Right atrium auricular region (tissue), 2 donors: ENCODE measurements around the gene SHH. TPM values are rescaled to one million over a fixed set of nuclear protein-coding genes. Genes with fewer than 3 reads are reported as not detected.

Experiments
- DNase-seq: peaks from one replicate; pipeline ENCODE4 v3.0.0-alpha.2; 2019; ENCODE audit warnings: low spot score
- H3K27ac ChIP-seq, 2 donors: fragments of 200-600 bp; sonication (generic); 1 replicate in 1 of 2; 2 replicates in 1 of 2; pipeline ENCODE4 v1.5.1; 2016 to 2019
- H3K27me3 ChIP-seq, 2 donors: fragments of 200-600 bp; sonication (generic); one replicate each; pipeline versions ENCODE4 v1.5.1 to v1.6.0; 2017 to 2019
- H3K36me3 ChIP-seq: fragments of 200-600 bp; sonication (generic); one replicate; pipeline ENCODE4 v1.5.1; 2016
- H3K4me1 ChIP-seq, 2 donors: fragments of 200-600 bp; sonication (generic); one replicate each; pipeline versions ENCODE4 v1.5.1 to v1.6.0; 2017 to 2019
- H3K4me3 ChIP-seq, 2 donors: fragments of 200-600 bp; sonication (generic); 1 replicate in 1 of 2; 2 replicates in 1 of 2; pipeline ENCODE4 v1.5.1; 2017 to 2019; ENCODE audit warnings: mild to moderate bottlenecking in 1 of 2, moderate library complexity in 1 of 2
- H3K9me3 ChIP-seq, 2 donors: fragments of 200-600 bp; sonication (generic); one replicate each; pipeline ENCODE4 v1.5.1; 2019
- total RNA-seq, 2 donors: library from RNA; depleted of rRNA; stranded (reverse); fragments of >200 nt; gene quantifications; one replicate each; pipeline ENCODE4 v1.1.0, GENCODE V29; 2016
- TF ChIP-seq, protein P1 (sequence below), 2 donors: fragments of 200-600 bp; sonication (generic); IDR thresholded peaks; one replicate each; pipeline ENCODE4 v1.5.1; 2019; ENCODE audit warnings: antibody characterized with exemption in 2 of 2

Gene SHH
- total RNA-seq, 2 donors from 2014 or later: not detected

DNA sequence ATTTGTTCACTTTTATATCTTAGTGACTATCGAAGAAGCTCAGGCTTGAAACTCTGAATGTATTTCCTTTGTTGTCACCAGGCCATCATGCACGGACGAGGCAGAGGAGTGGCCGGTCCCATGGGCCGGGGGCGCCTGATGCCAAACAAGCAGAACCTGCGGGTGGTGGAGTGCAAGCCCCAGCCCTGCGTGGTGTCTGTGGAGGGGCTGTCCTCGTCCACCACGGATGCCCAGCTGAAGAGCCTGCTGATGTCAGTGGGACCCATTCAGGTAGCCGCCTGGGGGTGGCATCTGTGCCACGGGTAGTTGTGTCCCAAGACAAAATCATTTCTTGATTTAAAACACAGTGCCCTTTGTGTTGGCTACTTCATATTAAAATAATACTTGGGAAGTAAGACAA lies 45.9 kb downstream of the SHH start:
- DNase-seq: no peak
- TF ChIP-seq, protein P1, sequence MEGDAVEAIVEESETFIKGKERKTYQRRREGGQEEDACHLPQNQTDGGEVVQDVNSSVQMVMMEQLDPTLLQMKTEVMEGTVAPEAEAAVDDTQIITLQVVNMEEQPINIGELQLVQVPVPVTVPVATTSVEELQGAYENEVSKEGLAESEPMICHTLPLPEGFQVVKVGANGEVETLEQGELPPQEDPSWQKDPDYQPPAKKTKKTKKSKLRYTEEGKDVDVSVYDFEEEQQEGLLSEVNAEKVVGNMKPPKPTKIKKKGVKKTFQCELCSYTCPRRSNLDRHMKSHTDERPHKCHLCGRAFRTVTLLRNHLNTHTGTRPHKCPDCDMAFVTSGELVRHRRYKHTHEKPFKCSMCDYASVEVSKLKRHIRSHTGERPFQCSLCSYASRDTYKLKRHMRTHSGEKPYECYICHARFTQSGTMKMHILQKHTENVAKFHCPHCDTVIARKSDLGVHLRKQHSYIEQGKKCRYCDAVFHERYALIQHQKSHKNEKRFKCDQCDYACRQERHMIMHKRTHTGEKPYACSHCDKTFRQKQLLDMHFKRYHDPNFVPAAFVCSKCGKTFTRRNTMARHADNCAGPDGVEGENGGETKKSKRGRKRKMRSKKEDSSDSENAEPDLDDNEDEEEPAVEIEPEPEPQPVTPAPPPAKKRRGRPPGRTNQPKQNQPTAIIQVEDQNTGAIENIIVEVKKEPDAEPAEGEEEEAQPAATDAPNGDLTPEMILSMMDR (IDR thresholded peaks at IDR 0.05): no peak
- peaks cover 0 to 31% of the 10 kb centered on the region in 2 donors for H3K4me1 ChIP-seq
- H3K4me3 ChIP-seq: no peak overlapping the region
- peaks cover 66% of the 10 kb centered on the region for H3K36me3 ChIP-seq
- H3K9me3 ChIP-seq: no peaks in the 10 kb centered on the region
- no peak overlapping the region for H3K27ac ChIP-seq
- no peaks in the 10 kb centered on the region for H3K27me3 ChIP-seq

DNA sequence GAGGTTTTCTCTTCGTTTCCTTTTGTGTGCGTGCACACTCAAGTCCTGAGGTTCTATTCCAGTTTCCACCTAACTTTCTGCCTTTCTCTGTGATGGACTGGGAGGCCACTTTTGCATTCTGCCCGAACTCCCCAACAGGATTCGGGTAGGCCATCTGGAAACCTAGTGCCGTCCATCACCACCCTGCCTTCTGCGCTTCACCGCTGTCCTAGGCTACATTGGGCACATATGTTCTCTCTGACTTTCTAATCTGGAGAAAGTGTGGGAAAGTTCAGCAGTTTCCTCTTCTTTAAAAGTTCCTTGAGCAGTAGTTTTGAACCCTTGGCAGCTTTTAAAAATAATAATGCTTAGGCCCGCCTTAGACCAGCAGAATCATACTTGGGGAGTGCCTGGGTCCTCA lies 46.8 kb downstream of the SHH start:
- H3K4me1 ChIP-seq: peaks cover 0 to 36% of the 10 kb centered on the region in 2 donors
- peaks cover 60% of the 10 kb centered on the region for H3K36me3 ChIP-seq
- TF ChIP-seq, protein P1 (IDR thresholded peaks at IDR 0.05): no peak

DNA sequence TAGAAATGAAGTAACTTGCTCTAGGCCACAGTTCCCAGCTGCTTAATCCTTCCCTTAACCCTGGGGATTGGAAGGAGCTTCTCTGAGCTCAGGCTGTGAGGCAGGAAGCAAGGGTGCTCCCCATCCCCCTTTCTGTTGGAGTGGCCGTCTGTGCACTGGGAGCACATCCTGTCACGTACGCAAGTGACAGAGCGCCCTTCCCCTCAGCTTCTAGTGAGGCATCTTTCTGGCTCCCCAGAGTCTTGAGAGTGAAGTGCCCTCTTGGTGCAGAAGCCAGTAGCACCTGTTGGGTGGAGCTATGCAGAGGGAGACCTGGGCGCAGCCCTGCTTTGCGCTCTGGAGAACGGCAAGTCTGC lies 47.8 kb downstream of the SHH start:
- no peak overlapping the region for H3K4me3 ChIP-seq
- peaks cover 0 to 36% of the 10 kb centered on the region in 2 donors for H3K4me1 ChIP-seq
- no peak overlapping the region for H3K27ac ChIP-seq
- no peaks in the 10 kb centered on the region for H3K9me3 ChIP-seq
- H3K27me3 ChIP-seq: no peaks in the 10 kb centered on the region
- H3K36me3 ChIP-seq: peaks cover 50% of the 10 kb centered on the region
- DNase-seq: no peak
- TF ChIP-seq, protein P1 (IDR thresholded peaks at IDR 0.05): no peak

More for the DNA sequence above, 46.8 kb downstream of the SHH start:
- Histone ChIP-seq H3K9me3 (no peaks in the 10 kb centered on the region), H3K27ac (no peak overlapping the region), H3K4me3 (no peak overlapping the region), H3K27me3 (no peaks in the 10 kb centered on the region)
- no peak for DNase-seq

DNA sequence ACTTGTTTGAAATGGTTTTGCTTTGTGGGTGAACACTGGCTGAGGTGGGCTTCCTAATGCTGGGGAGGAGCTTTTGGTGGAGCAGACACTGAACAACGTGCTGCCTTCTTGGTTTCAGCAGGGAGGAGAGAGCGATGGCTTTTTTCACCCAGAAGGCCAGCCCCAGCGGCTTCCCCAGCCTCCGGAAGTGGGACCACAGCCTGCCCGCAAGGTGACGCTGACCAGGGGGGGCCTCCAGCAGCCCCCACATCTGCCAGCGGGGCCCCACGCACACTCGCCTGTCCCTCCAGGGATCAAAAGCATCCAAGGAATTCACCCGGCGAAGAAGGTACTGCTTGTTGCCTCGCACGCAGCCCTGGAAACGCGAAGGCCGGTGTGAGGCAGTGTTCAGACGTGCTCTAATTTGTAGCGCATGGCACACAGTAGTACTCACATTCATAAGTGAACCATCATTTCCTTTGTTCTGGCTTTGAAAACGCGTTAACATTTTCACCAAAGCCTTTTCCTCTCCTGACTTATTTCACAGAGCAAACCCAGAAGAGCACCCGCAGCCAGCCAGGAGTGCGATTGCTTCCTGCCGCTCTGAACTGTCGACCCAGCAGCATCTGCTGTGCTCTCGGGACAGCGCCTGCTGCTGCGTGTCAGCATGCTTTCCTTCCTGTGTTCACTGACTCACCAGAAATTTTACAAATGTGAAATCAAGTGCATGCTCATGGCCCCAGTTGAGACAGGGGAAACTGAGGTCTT lies 48.4 kb downstream of the SHH start:
- no peak for DNase-seq
- Histone ChIP-seq H3K4me1 (peaks cover 0 to 36% of the 10 kb centered on the region in 2 donors), H3K27ac (peak overlapping the region; percentile 15 to 19), H3K36me3 (peaks cover 45% of the 10 kb centered on the region), H3K9me3 (no peaks in the 10 kb centered on the region), H3K4me3 (no peak overlapping the region), H3K27me3 (no peaks in the 10 kb centered on the region)
- TF ChIP-seq, protein P1 (IDR thresholded peaks at IDR 0.05): no peak

DNA sequence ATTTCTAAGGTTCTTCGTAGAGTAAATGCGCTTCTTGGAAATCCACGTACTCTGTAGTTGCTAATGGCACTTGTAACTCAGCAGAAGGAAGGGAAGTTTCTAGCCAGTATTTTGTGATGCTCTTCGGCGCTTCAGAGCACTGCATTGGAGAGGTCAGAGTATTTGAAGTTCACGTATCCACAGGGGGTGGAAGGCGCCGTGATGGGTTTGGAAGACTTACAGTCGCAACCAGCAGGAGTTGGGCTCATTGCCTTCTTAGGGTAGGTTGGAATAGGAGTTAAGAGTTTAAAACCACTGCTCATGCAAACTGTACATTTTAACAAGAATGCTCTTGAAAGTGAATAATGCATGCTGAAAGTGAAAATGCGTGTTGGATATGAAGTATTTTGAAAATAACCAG lies 49.1 kb downstream of the SHH start:
- Histone ChIP-seq H3K4me1 (peaks cover 0 to 36% of the 10 kb centered on the region in 2 donors), H3K9me3 (no peaks in the 10 kb centered on the region), H3K27me3 (no peaks in the 10 kb centered on the region), H3K4me3 (no peak overlapping the region), H3K36me3 (peaks cover 43% of the 10 kb centered on the region), H3K27ac (no peak overlapping the region)
- TF ChIP-seq, protein P1 (IDR thresholded peaks at IDR 0.05): no peak
- no peak for DNase-seq

DNA sequence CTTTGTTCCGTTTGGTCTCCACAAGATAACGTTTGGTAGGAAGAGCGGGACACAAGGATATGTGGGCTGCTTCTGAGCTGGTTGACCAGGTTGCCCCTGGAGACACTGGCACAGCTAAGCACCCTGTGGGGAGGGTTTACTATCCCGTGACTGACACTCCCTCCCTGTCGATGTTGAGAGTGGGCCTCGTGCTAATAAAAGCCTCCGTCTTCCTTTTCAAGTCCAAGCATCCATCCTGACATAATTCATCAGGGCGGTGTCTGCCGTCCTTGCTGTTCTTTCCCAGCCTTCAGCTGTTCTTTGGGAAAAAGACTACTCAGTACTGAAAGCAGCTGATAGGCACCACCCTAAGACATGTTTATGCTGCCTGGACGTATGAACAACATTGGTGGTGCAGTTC lies 49.6 kb downstream of the SHH start:
- H3K4me3 ChIP-seq: no peak overlapping the region
- no peak for DNase-seq
- H3K27ac ChIP-seq: no peak overlapping the region
- H3K4me1 ChIP-seq: peaks cover 0 to 36% of the 10 kb centered on the region in 2 donors
- H3K27me3 ChIP-seq: no peaks in the 10 kb centered on the region
- no peaks in the 10 kb centered on the region for H3K9me3 ChIP-seq
- TF ChIP-seq, protein P1 (IDR thresholded peaks at IDR 0.05): no peak
- peaks cover 38% of the 10 kb centered on the region for H3K36me3 ChIP-seq
